GM04504 (cell line): ENCODE data around the gene DPRX.

Experiments
- DNase-seq: peaks from one replicate; pipeline ENCODE4 v3.0.0-alpha.2; 2012; ENCODE audit warnings: low read depth

The DPRX gene, protein sequence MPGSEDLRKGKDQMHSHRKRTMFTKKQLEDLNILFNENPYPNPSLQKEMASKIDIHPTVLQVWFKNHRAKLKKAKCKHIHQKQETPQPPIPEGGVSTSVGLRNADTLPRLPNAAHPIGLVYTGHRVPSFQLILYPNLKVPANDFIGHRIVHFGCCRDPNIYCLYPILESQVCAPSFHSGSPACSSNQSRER

DNA sequence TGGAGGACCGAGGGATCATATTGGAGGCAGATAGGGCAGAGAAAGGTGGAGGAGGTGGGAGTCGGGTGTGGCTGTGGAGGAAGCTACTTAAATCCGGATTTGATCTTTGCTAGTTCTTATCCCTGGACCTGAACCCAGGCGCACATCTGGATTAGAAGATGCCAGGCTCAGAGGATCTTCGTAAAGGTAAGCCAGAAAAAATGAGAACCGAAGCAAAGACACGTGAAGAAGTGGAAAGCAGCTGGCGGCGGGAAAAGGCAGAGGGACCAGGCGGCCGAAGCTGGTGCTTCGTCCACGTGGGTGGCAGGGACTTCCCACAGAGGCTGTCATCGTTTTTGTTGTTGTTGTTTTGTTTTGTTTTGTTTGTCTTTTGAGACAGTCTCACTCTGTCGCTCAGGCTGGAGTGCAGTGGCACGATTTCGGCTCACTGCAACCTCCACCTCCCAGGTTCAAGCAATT, at the start of gene DPRX:
DPRX (plus strand) TSS at position 51 of the 459 bp plus-strand sequence; CDS start at position 159, 108 bp downstream.
- DNase-seq, result no peak

GRCh38 chr19:53583181-53583580, 48.6 kb upstream of the DPRX start:
- no peak for DNase-seq

DNA sequence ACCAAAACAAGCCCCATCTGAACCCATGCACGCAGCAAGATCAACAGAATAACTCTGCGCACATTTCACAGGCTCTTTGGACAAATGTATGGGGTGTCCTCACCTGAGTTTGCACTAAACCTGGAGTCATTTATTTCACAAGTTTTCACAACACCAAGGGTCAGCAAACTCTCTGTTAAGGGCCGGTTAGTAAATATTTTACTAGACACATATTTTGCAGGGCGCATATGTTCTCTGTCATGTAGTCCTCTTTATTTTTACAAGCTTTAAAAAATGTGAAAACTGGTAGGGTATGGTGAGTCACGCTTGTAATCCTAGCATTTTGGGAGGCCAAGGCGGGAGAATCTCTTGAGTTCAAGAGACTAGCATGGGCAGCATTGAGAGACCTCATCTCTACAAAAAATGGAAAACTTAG, 45.5 kb upstream of the DPRX start:
- no peak for DNase-seq

- DNase-seq, result no peak
Observed at GRCh38 chr19:53594811-53595509, 36.8 kb upstream of the DPRX start.

GRCh38 chr19:53595510-53595867, 36.3 kb upstream of the DPRX start:
- no peak for DNase-seq

DNA sequence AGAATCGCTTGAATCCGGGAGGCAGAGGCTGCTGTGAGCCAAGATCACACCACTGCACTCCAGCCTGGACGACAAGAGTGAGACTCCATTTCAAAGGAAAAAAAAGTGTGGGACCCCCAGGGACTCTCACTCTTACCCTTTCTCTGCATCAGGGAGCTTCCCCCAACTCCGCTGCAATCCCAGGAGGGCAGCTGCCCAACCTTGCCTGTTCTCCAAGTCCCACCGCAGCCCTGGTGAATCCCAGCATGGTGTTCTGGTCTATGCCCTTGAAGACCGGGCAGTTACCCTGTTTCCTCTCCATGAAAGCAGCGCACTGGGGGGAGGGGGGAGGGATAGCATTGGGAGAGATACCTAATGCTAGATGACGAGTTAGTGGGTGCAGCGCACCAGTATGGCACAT, 35.7 kb upstream of the DPRX start:
- DNase-seq, result no peak

DNA sequence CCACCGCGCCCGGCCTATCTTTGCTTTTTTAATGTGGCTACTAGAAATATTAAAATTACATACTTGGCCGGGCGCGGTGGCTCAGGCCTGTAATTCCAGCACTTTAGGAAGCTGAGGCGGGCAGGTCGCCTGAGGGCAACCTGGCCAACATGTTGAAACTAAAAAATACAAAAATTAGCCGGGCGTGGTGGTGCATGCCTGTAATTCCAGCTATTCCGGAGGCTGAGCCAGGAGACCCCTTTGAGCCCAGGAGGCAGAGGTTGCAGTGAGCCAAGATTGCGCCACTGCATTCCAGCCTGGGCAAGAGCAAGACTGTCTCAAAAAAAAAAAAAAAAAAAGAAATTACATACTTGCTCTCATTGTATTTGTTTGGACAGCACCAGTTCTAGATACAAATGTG, 34.8 kb upstream of the DPRX start:
- no peak for DNase-seq

DNA sequence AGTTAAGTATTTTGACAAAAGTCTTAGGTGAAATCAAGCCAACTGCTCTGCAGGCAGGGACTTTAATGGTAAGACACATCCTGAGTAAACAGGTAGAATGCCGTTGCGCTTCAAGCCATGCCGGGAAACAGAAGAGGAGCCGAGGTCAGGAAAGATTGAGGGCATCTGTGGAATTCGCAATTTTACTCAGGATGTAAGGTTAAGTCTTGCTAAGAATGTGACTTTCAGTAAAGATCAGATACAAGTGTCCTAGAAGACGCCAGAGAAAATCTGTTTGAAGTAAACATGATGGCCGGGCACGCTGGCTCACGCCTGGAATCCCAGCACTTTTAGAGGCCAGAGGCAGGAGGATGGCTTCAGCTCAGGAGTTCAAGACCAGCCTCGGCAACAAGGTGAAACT, 33.4 kb upstream of the DPRX start:
- DNase-seq, result no peak

DNA sequence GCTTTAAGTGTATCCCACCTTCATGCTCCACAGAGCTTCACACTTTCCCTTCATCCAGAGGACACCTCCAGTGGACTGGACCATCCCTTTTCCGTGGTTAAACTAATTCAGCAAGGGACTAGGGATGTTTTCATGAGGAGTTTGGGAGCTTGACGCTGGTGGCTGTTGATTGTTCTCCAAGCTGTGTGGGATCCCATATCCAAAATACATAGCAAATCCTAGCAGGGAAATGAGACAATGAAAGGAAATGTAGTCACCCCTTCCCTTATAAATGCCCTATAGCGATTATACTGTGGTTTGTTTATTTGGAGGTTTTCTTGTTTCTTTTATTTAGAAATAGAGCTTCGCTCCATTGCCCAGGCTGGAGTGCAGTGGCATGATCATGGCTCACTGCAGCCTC, 31.6 kb upstream of the DPRX start:
- DNase-seq, result no peak

DNA sequence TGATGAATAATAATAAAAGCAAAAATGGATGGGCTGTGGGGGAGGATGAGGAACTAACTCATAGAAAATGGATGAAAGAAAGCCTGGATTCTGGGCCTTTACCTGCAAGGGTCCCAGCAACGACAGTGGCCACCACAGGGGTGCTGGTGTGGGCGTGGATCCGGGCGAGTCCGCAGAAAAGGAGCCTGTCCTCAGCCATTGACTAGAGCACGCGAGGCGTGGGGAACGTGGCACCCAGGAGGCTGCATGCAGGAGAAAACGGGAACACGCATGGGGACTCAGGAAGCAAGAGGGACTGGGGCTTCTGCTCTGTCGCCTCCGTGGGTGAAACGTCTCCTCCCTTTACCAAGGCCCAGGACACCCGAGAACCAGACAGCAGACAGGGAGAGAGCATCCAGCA, 25.8 kb upstream of the DPRX start:
- DNase-seq, result no peak

GRCh38 chr19:53608381-53608780, 23.4 kb upstream of the DPRX start:
- no peak for DNase-seq

GRCh38 chr19:53612762-53613526, 18.9 kb upstream of the DPRX start:
- no peak for DNase-seq

DNA sequence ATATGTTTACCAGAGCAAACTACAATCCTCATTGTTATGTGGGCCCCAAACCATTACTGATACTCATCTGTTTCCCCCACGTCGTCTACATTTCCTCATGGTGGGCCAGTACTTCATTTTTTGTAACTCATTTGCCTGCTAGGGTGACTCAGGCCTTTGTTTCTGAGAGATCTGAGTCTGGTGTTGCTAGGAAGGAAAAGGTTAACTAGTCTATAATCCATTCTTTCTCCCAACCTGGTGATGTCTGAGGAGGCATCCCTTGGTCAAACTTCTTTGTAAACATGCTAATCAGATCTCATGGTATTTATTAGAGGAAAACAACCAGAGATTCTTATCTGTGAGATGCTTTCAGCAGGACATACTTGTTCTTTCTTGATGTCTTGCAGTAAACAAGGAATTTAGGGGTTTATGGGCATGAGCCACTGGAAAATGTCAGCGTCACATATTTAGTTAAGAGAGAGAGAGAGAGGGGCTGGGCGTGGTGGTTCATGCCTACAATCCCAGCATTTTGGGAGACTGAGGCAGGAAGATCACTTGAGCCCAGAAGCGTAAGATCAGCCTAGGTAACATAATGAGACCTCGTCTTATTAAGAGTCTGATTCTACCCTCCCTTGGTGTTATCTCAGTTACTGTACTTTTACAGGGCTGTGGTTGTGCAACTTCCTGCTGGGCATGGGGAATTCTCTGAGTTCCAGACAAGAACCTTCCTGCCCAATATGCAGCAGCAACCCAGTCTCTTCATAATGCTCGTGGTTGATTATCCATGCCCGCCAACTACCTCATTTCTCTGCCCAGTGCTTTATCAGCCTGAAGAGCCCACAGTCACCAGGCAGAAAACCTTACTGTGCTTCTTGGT, 9.7 kb upstream of the DPRX start:
- no peak for DNase-seq

- DNase-seq, result no peak
Observed at GRCh38 chr19:53624771-53625545, 6.8 kb upstream of the DPRX start.

- DNase-seq, result no peak
Observed at GRCh38 chr19:53626486-53626885, 5.3 kb upstream of the DPRX start.

DNA sequence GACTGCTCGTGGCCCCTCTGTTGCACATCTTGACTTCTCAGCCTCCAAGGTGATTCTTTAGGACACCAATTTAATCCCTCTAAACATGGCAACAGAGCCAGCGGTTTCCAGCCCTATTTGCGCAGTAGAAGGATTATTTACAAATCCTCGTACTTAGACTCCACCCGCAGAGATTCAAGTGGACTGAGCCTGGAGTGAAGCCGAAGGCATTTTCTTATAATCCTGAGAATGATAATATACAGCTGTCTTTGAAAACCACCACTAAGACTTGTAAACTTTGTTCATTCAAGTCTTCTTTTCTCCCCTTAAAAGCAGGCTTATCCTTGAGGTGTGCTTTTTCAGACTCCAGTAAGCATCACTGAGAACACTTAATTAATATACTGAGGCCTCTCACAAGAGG, 4.8 kb upstream of the DPRX start:
- no peak for DNase-seq

DNA sequence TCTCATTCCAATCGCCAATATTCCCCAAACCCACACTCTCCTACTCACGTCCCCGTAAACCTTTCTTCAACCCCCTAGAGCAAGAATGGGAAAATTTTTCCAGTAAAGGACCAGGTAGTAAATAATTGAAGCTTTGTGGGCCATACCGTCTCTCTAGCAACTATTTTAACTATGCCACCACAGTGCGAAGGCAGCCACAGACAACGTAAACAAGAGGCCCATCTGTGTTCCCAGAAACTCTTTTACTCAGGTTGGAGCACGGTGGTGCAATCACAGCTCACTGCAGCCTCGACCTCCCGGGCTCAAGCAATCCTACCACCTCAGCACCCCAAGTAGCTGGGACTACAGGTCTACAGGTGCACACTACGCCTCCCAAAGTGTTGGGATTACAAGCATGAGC, 3.0 kb downstream of the DPRX start:
- no peak for DNase-seq

DNA sequence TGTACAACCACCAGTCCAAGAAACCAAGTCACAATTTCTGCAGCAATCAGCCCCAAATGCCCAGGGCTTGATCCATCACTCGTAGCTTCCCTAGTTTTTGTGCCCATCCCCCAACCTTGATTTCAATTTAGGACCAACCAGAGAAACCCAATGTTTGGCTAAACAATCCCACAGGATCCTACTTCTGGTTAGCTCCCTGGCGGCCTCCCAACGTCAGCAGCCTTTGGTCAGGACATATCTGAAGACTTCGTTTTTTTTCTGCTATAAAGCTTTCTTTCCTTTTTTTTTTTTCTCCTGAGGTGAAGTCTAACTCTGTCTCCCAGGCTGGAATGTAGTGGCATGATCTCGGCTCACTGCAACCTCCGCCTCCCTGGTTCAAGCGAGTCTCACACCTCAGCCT, 7.7 kb downstream of the DPRX start:
- no peak for DNase-seq

GRCh38 chr19:53642381-53643099, 10.7 kb downstream of the DPRX start:
- DNase-seq, result no peak

DNA sequence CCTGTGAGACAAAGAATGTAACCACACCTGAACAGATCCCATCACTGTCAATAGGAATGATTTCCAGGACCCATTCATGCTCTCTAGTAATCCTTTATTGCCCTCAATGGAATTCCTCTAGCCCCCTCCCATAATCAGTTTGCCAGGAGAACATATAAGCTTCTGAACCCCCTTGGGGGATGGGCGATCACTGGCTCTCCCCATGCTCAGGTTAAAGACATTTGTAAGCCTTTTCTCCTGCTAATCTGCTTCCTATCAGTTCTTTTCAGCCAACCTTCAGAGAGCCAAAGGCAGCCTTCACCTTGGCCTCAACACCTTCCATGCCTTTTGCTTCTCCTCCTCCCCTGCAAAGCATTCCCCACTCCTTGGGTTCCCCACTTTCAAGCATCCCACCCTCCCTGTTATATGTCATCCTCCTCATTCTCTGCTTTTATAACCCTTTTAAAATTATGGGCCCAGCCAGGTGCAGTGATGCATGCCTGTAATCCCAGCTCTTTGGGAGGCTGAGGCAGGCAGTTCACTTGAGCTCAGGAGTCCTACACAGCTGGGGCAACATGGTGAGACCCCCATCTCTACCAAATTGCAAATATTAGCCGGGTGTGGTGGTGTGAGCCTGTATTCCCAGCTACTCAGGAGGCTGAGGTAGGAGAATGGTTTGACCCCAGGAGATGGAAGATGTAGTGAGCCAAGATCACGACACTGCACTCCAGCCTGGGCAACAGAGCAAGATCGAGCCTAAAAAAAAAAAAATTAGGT, 12.4 kb downstream of the DPRX start:
- DNase-seq, result no peak
